B cell (primary cell): ENCODE measurements around the gene C20orf141. TPM values are rescaled to one million over a fixed set of nuclear protein-coding genes. Genes with fewer than 3 reads are reported as not detected.

Experiments
- ATAC-seq: fragments of 200-7000 bp; cut with Tn5 transposase; one replicate; pipeline ENCODE4 v1.10.0; 2021; ENCODE audit warnings: low read depth, mild to moderate bottlenecking, moderate number of reproducible peaks, moderate library complexity
- CTCF ChIA-PET: fragments of 350-600 bp; sonication (Branson Sonifier 250); formaldehyde crosslinking; loops from one replicate; lab custom pipeline; 2021; ENCODE audit warnings: antibody characterized with exemption, inconsistent platforms; lab: Charles Lee
- POLR2A ChIA-PET: fragments of 350-600 bp; sonication (Branson Sonifier 250); formaldehyde crosslinking; loops from one replicate; lab custom pipeline; 2021; ENCODE audit warnings: antibody characterized with exemption; lab: Charles Lee
- DNase-seq: peaks from one replicate; pipeline ENCODE4 v3.0.0; 2013
- H2AFZ ChIP-seq: 2 replicates; pipeline ENCODE4 v1.6.1; 2012; ENCODE audit warnings: mild to moderate bottlenecking, low read depth, low read length; ENCODE audit not compliant: insufficient read depth, poor library complexity, severe bottlenecking
- H3K27ac ChIP-seq, 2 donors: 1 replicate in 1 of 2; 2 replicates in 1 of 2; pipeline ENCODE4 v1.5.1; 2012 to 2013; ENCODE audit warnings: low read length in 2 of 2, mild to moderate bottlenecking in 2 of 2, moderate library complexity in 1 of 2
- H3K27me3 ChIP-seq, 4 experiments: fragments of 200-600 bp in 1 of 4; sonication (generic) in 1 of 4; replicated peaks in 1 of 4; 1 replicate in 2 of 4; 2 replicates in 2 of 4; pipeline versions ENCODE4 v1.6.1 to v1.7.0; 2013 to 2016; ENCODE audit warnings: low read length in 3 of 4, mild to moderate bottlenecking in 2 of 4, mixed read lengths in 1 of 4, moderate library complexity in 1 of 4; ENCODE audit not compliant: insufficient read depth in 4 of 4, control insufficient read depth in 3 of 4; ENCODE audit errors: control extremely low read depth in 1 of 4
- H3K36me3 ChIP-seq, 2 experiments: replicated peaks in 1 of 2; 1 replicate in 1 of 2; 2 replicates in 1 of 2; pipeline versions ENCODE4 v1.6.1 to v1.7.1; 2013; ENCODE audit warnings: low read length in 1 of 2; ENCODE audit not compliant: insufficient read depth in 2 of 2, control insufficient read depth in 1 of 2; ENCODE audit errors: control extremely low read depth in 1 of 2, extremely low read depth in 1 of 2
- H3K4me1 ChIP-seq, 2 donors: fragments of 200-600 bp in 1 of 2; sonication (generic) in 1 of 2; 1 replicate in 1 of 2; 2 replicates in 1 of 2; pipeline versions ENCODE4 v1.5.1 to v1.6.1; 2013 to 2017; ENCODE audit warnings: low read length in 2 of 2; ENCODE audit not compliant: control insufficient read depth in 2 of 2, insufficient read depth in 2 of 2
- H3K4me2 ChIP-seq: replicated peaks from 2 replicates; pipeline ENCODE3; 2012; ENCODE audit warnings: mild to moderate bottlenecking, low read depth, low read length; ENCODE audit not compliant: poor library complexity, severe bottlenecking
- H3K4me3 ChIP-seq, 5 experiments: fragments of 200-600 bp in 1 of 5; sonication (generic) in 1 of 5; 1 replicate in 3 of 5; 2 replicates in 2 of 5; pipeline versions ENCODE4 v1.5.1 to v1.7.0; 2011 to 2016; ENCODE audit warnings: low read length in 4 of 5, mild to moderate bottlenecking in 4 of 5, low read depth in 2 of 5, control low read depth in 1 of 5, moderate library complexity in 1 of 5; ENCODE audit not compliant: insufficient read depth in 1 of 5; ENCODE audit errors: control extremely low read depth in 1 of 5, extremely low read depth in 1 of 5
- H3K79me2 ChIP-seq: fragments of 200-600 bp; sonication (generic); one replicate; pipeline ENCODE4 v1.6.0; 2016; ENCODE audit warnings: low read length; ENCODE audit not compliant: control insufficient read depth, insufficient read depth
- H3K9ac ChIP-seq: fragments of 200-600 bp; sonication (generic); 2 replicates; pipeline ENCODE4 v1.6.1; 2017; ENCODE audit warnings: mild to moderate bottlenecking, low read length, moderate library complexity
- H3K9me3 ChIP-seq, 3 donors: one replicate each; pipeline versions ENCODE4 v1.6.1 to v1.7.1; 2013; ENCODE audit warnings: low read length in 2 of 3; ENCODE audit not compliant: control insufficient read depth in 2 of 3, insufficient read depth in 1 of 3; ENCODE audit errors: control extremely low read depth in 1 of 3
- H4K20me1 ChIP-seq: 2 replicates; pipeline ENCODE4 v1.6.0; 2012; ENCODE audit warnings: mild to moderate bottlenecking, low read length; ENCODE audit not compliant: insufficient read depth, control insufficient read depth, poor library complexity, severe bottlenecking
- H3K27ac Mint-ChIP-seq: one replicate; pipeline ENCODE4 v1.8.0; 2021; ENCODE audit warnings: mixed read lengths
- H3K27me3 Mint-ChIP-seq: one replicate; pipeline ENCODE4 v1.8.0; 2021; ENCODE audit warnings: mixed read lengths
- H3K4me1 Mint-ChIP-seq: one replicate; pipeline ENCODE4 v1.8.0; 2021; ENCODE audit warnings: mixed read lengths
- H3K4me3 Mint-ChIP-seq: one replicate; pipeline ENCODE4 v1.8.0; 2021; ENCODE audit warnings: mixed read lengths
- H3K9me3 Mint-ChIP-seq: one replicate; pipeline ENCODE4 v1.8.0; 2022; ENCODE audit warnings: mixed read lengths; ENCODE audit not compliant: insufficient read depth
- EZH2 ChIP-seq: IDR thresholded peaks from 2 replicates; pipeline ENCODE4 v1.6.1; 2012; ENCODE audit warnings: borderline replicate concordance, low read depth, mild to moderate bottlenecking, moderate library complexity, low read length; ENCODE audit not compliant: insufficient read depth, poor library complexity, severe bottlenecking
- WGBS: methylation state at CpG from one replicate; pipeline ENCODE4 v1.1.5; 2013; ENCODE audit warnings: missing lambda C conversion rate; ENCODE audit not compliant: insufficient coverage; 5-methylcytosine and 5-hydroxymethylcytosine counted together
- intact Hi-C: fragments of 100-400 bp; cut with micrococcal nuclease; formaldehyde crosslinking; loops from one replicate; pipeline ENCODE4 v1.10.0; 2022
- polyA plus RNA-seq: library from polyadenylated mRNA; depleted of rRNA; stranded (reverse); fragments of >200 nt; gene quantifications from 2 replicates; pipeline ENCODE4 v1.2.3, GENCODE V29; 2012
- total RNA-seq, 2 donors: library from RNA; stranded (reverse); fragments of 120-200 nt in 1 of 2; gene quantifications; 1 replicate in 1 of 2; 2 replicates in 1 of 2; pipeline versions ENCODE4 v1.2.3 to v1.2.4, GENCODE V29; 2013 to 2022
- TF ChIP-seq, protein P1 (sequence below): fragments of 200-600 bp; IDR thresholded peaks from one replicate; pipeline ENCODE4 v1.8.0; 2022; ENCODE audit warnings: antibody characterized with exemption, mild to moderate bottlenecking

Gene C20orf141
- total and polyA plus RNA-seq, 2 donors (not counting 1 experiment from before 2014, with no cell fraction given): not detected

GRCh38 chr20:2840138-2840966, 25.6 kb downstream of the C20orf141 start, which contains the start of the genes PCED1A and VPS16:
Gene PCED1A, minus strand, starts transcription at chr20:2840655. Its CDS starts 743 bp downstream, at chr20:2839912.
Gene VPS16, plus strand, starts transcription at chr20:2840745. Its CDS starts 30 bp downstream, at chr20:2840775.
- no peak for TF ChIP-seq EZH2
- TF ChIP-seq, protein P1, sequence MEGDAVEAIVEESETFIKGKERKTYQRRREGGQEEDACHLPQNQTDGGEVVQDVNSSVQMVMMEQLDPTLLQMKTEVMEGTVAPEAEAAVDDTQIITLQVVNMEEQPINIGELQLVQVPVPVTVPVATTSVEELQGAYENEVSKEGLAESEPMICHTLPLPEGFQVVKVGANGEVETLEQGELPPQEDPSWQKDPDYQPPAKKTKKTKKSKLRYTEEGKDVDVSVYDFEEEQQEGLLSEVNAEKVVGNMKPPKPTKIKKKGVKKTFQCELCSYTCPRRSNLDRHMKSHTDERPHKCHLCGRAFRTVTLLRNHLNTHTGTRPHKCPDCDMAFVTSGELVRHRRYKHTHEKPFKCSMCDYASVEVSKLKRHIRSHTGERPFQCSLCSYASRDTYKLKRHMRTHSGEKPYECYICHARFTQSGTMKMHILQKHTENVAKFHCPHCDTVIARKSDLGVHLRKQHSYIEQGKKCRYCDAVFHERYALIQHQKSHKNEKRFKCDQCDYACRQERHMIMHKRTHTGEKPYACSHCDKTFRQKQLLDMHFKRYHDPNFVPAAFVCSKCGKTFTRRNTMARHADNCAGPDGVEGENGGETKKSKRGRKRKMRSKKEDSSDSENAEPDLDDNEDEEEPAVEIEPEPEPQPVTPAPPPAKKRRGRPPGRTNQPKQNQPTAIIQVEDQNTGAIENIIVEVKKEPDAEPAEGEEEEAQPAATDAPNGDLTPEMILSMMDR: no peak
- peaks cover 0 to 2% of the 10 kb centered on the region in 2 experiments for H3K36me3 ChIP-seq
- peak within 1 kb of the TSS; percentile 100 for H2AFZ ChIP-seq
- peak within 1 kb of the TSS; percentile 87 for H3K9ac ChIP-seq
- ATAC-seq (peak; percentile 93), DNase-seq (peak; percentile 92)
- peak within 1 kb of the TSS; percentile 63 to 90 (median 80) for H3K4me3 ChIP-seq
- H3K4me3 Mint-ChIP-seq: peak within 1 kb of the TSS; percentile 91
- H3K27ac Mint-ChIP-seq: peak within 1 kb of the TSS; percentile 91
- 7% methylated on average over 98 of the region's 98 CpGs for WGBS
- H4K20me1 ChIP-seq: no peaks in the 10 kb centered on the region
- H3K27ac ChIP-seq: peak within 1 kb of the TSS; percentile 78 to 85
- POLR2A ChIA-PET: interaction anchor here (0.5 to 1.1 kb wide), 4 partner anchors 32 to 368 kb away, joined by 3 to 7 read pairs (median 4); partner anchors contain the start of genes MRPS26 and PTPRA
- intact Hi-C loops: loop anchor here (1.0 to 2.0 kb wide), 2 partner anchors 33 to 188 kb away; partner anchors contain the start of genes NOP56 and PTPRA
- peak within 1 kb of the TSS; percentile 93 for H3K4me2 ChIP-seq
- CTCF ChIA-PET: interaction anchor here (1.5 to 2.2 kb wide), 2 partner anchors 32 to 88 kb away, joined by 4 to 7 read pairs; no protein-coding TSS in a partner anchor
- H3K27me3 Mint-ChIP-seq: no peaks in the 10 kb centered on the region
- H3K4me1 Mint-ChIP-seq: peaks cover 22% of the 10 kb centered on the region
- no peaks in the 10 kb centered on the region for H3K9me3 Mint-ChIP-seq
- peaks cover 16 to 27% of the 10 kb centered on the region in 2 donors for H3K4me1 ChIP-seq
- H3K9me3 ChIP-seq: peaks cover 0 to 3% (median 0%) of the 10 kb centered on the region in 3 donors
- peaks cover 26% of the 10 kb centered on the region for H3K79me2 ChIP-seq
- H3K27me3 ChIP-seq: no peaks in the 10 kb centered on the region
